HEK293 (cell line): ENCODE data around the gene ST7.

Experiments used
- BCL11B ChIP-seq: fragments of 450-650 bp; formaldehyde crosslinking; IDR thresholded peaks from 2 replicates; pipeline ENCODE4 v1.5.1; 2016; ENCODE audit warnings: low read depth, missing biosample characterization, missing genetic modification characterization
- CTCF ChIP-seq: fragments of 450-650 bp; formaldehyde crosslinking; IDR thresholded peaks from 2 replicates; pipeline ENCODE4 v1.5.1; 2016; ENCODE audit warnings: missing biosample characterization, missing genetic modification characterization
- GLIS1 ChIP-seq: fragments of 450-650 bp; formaldehyde crosslinking; IDR thresholded peaks from 2 replicates; pipeline ENCODE4 v1.5.1; 2016; ENCODE audit warnings: missing biosample characterization, missing genetic modification characterization
- HOXC10 ChIP-seq: sonication (generic); formaldehyde crosslinking; IDR thresholded peaks from 2 replicates; pipeline ENCODE4 v1.8.1; 2023; ENCODE audit warnings: mild to moderate bottlenecking, missing genetic modification reagents
- MZF1 ChIP-seq: fragments of 450-650 bp; formaldehyde crosslinking; IDR thresholded peaks from 2 replicates; pipeline ENCODE4 v1.5.1; 2017; ENCODE audit warnings: missing biosample characterization, missing genetic modification characterization, borderline replicate concordance
- PBX3 ChIP-seq: sonication (generic); formaldehyde crosslinking; IDR thresholded peaks from 2 replicates; pipeline ENCODE4 v1.8.1; 2022; ENCODE audit warnings: mild to moderate bottlenecking, moderate library complexity, missing genetic modification reagents
- REPIN1 ChIP-seq: fragments of 450-650 bp; formaldehyde crosslinking; IDR thresholded peaks from 2 replicates; pipeline ENCODE4 v1.5.1; 2017; ENCODE audit warnings: missing biosample characterization, missing genetic modification characterization, low read depth
- TRIM28 ChIP-seq: IDR thresholded peaks from 2 replicates; pipeline ENCODE4 v1.6.1; 2011; ENCODE audit warnings: low read length, control low read depth, borderline replicate concordance
- ZNF248 ChIP-seq: fragments of 450-650 bp; formaldehyde crosslinking; IDR thresholded peaks from 2 replicates; pipeline ENCODE4 v1.5.1; 2017; ENCODE audit warnings: missing biosample characterization, missing genetic modification characterization
- ZNF670 ChIP-seq: fragments of 450-650 bp; formaldehyde crosslinking; IDR thresholded peaks from 2 replicates; pipeline ENCODE4 v1.5.1; 2016; ENCODE audit warnings: missing biosample characterization, missing genetic modification characterization, low read depth
- TF ChIP-seq, protein P1 (sequence below): fragments of 450-650 bp; formaldehyde crosslinking; IDR thresholded peaks from 2 replicates; pipeline ENCODE4 v1.5.1; 2016; ENCODE audit warnings: missing biosample characterization, missing genetic modification characterization, low read depth
- TF ChIP-seq, protein P2 (sequence below): fragments of 450-650 bp; formaldehyde crosslinking; IDR thresholded peaks from 2 replicates; pipeline ENCODE4 v1.5.1; 2016; ENCODE audit warnings: missing biosample characterization, missing genetic modification characterization
- TF ChIP-seq, protein P3 (sequence below): fragments of 450-650 bp; formaldehyde crosslinking; IDR thresholded peaks from 2 replicates; pipeline ENCODE4 v1.5.1; 2016; ENCODE audit warnings: missing biosample characterization, missing genetic modification characterization, borderline replicate concordance

DNA sequence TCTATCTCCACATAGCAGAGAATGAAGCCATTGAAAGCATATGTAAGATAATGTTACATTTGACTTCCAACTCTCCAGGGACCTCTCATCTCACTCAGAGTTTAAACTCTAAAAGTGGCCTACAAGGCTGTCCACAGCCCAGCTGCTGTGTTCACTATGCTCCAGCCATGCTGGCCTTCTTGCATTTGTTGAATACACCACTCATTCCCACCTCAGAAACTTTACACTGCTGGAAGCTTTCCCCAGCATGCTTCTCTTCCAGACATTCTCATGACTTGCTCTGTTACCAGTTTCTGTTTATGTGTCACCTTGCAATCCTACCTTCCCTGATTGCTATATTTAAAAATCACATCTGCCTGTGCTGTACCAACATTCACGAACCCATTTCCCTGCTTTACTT, 202.4 kb downstream of the ST7 start:
- no peak for TF ChIP-seq PBX3 (CRISPR knock-in tag)
- no peak for TF ChIP-seq MZF1 (tag by site-specific recombination)
- TF ChIP-seq, protein P1, sequence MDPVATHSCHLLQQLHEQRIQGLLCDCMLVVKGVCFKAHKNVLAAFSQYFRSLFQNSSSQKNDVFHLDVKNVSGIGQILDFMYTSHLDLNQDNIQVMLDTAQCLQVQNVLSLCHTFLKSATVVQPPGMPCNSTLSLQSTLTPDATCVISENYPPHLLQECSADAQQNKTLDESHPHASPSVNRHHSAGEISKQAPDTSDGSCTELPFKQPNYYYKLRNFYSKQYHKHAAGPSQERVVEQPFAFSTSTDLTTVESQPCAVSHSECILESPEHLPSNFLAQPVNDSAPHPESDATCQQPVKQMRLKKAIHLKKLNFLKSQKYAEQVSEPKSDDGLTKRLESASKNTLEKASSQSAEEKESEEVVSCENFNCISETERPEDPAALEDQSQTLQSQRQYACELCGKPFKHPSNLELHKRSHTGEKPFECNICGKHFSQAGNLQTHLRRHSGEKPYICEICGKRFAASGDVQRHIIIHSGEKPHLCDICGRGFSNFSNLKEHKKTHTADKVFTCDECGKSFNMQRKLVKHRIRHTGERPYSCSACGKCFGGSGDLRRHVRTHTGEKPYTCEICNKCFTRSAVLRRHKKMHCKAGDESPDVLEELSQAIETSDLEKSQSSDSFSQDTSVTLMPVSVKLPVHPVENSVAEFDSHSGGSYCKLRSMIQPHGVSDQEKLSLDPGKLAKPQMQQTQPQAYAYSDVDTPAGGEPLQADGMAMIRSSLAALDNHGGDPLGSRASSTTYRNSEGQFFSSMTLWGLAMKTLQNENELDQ: no peak
- TF ChIP-seq TRIM28: no peak
- no peak for TF ChIP-seq CTCF (tag by site-specific recombination)
- no peak for TF ChIP-seq GLIS1 (tag by site-specific recombination)
- no peak for TF ChIP-seq HOXC10
- TF ChIP-seq ZNF248: no peak
- TF ChIP-seq, protein P2, sequence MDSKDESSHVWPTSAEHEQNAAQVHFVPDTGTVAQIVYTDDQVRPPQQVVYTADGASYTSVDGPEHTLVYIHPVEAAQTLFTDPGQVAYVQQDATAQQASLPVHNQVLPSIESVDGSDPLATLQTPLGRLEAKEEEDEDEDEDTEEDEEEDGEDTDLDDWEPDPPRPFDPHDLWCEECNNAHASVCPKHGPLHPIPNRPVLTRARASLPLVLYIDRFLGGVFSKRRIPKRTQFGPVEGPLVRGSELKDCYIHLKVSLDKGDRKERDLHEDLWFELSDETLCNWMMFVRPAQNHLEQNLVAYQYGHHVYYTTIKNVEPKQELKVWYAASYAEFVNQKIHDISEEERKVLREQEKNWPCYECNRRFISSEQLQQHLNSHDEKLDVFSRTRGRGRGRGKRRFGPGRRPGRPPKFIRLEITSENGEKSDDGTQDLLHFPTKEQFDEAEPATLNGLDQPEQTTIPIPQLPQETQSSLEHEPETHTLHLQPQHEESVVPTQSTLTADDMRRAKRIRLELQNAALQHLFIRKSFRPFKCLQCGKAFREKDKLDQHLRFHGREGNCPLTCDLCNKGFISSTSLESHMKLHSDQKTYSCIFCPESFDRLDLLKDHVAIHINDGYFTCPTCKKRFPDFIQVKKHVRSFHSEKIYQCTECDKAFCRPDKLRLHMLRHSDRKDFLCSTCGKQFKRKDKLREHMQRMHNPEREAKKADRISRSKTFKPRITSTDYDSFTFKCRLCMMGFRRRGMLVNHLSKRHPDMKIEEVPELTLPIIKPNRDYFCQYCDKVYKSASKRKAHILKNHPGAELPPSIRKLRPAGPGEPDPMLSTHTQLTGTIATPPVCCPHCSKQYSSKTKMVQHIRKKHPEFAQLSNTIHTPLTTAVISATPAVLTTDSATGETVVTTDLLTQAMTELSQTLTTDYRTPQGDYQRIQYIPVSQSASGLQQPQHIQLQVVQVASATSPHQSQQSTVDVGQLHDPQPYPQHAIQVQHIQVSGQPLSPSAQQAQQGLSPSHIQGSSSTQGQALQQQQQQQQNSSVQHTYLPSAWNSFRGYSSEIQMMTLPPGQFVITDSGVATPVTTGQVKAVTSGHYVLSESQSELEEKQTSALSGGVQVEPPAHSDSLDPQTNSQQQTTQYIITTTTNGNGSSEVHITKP: no peak
- no peak for TF ChIP-seq ZNF670
- no peak for TF ChIP-seq BCL11B
- no peak for TF ChIP-seq REPIN1 (tag by site-specific recombination)
- TF ChIP-seq, protein P3, sequence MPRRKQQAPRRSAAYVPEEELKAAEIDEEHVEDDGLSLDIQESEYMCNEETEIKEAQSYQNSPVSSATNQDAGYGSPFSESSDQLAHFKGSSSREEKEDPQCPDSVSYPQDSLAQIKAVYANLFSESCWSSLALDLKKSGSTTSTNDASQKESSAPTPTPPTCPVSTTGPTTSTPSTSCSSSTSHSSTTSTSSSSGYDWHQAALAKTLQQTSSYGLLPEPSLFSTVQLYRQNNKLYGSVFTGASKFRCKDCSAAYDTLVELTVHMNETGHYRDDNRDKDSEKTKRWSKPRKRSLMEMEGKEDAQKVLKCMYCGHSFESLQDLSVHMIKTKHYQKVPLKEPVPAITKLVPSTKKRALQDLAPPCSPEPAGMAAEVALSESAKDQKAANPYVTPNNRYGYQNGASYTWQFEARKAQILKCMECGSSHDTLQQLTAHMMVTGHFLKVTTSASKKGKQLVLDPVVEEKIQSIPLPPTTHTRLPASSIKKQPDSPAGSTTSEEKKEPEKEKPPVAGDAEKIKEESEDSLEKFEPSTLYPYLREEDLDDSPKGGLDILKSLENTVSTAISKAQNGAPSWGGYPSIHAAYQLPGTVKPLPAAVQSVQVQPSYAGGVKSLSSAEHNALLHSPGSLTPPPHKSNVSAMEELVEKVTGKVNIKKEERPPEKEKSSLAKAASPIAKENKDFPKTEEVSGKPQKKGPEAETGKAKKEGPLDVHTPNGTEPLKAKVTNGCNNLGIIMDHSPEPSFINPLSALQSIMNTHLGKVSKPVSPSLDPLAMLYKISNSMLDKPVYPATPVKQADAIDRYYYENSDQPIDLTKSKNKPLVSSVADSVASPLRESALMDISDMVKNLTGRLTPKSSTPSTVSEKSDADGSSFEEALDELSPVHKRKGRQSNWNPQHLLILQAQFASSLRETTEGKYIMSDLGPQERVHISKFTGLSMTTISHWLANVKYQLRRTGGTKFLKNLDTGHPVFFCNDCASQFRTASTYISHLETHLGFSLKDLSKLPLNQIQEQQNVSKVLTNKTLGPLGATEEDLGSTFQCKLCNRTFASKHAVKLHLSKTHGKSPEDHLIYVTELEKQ (tag by site-specific recombination): no peak
